IPS-18c (cell line): ENCODE measurements around the gene SLC39A11.
"Not testable (repeated sequence)": the region's sequence is repeated elsewhere in the genome, so short reads cannot be mapped to it uniquely, and the experiment has no call there.

Experiments used
- H3K4me3 ChIP-seq: 2 replicates; pipeline ENCODE4 v1.7.0; 2013; ENCODE audit warnings: low read depth, mild to moderate bottlenecking, low read length, moderate library complexity; ENCODE audit not compliant: insufficient read depth
- H3K9me3 ChIP-seq: one replicate; pipeline ENCODE4 v1.6.1; 2013; ENCODE audit warnings: mild to moderate bottlenecking, low read length, moderate library complexity; ENCODE audit not compliant: control insufficient read depth, insufficient read depth

Gene SLC39A11

DNA sequence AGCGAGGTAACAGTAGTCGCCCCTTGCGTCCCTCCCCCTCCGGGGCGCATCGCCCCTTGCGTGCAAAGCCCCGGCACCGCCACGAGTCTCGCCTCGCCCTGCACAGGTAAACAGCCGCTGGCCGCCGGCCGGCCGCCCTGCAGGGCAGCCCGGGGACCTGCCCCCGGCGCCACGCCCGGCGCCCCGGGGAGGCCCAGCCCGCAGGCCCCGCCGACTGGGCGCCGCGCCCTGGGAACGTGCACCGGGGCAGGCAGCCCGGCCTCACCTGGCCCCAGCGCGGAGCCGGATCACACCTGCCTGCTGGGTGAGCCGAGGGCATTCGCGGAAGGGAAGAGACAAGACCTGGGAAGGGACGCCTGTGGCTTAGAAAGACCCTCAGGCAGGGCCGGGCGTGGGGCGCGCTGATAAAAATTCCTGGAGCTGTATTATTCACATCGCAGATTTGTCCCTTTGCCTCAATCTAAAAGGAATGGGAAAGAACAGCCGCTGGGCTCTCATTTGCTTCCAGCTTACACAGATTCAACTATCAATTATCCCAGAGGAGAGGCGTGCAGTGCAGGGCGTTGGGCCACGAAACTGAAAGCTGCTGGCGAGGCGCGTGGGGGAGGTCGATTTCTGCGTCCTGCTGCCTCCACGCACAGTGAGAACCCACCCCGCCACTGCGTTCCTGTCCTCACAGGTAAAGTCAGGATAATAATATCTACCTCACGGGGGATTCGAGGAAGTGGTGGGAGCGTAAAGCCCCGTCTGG is 451.9 kb downstream of the SLC39A11 start:
- H3K9me3 ChIP-seq, result no peaks in the 10 kb centered on the region
- H3K4me3 ChIP-seq, result no peak overlapping the region

DNA sequence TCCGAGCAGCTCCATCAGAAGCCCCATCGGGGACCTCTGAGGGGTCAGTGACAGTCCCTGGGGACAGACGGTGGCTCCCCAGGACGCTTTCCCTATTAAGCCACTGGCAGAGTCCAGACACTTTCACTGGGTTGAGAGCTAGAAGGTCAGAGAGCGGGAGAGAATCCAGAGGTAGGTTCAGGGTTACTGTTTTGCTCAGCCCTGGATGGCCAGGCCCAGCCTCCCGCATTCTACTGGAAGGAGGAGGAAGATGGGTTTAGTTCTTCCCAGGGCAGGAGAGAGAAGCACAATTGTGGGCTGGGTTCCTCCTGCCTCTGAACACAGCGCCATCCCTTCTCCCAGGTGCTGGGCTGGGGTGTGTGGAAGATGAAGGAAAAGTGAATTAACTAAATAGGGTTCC is 452.8 kb downstream of the SLC39A11 start:
- H3K9me3 ChIP-seq, result no peaks in the 10 kb centered on the region
- no peak overlapping the region for H3K4me3 ChIP-seq

GRCh38 chr17:72638932-72639331 is 453.6 kb downstream of the SLC39A11 start:
- not testable (repeated sequence) for H3K9me3 ChIP-seq, H3K4me3 ChIP-seq

- Histone ChIP-seq H3K4me3 (no peak overlapping the region), H3K9me3 (no peaks in the 10 kb centered on the region)
Measured at GRCh38 chr17:72635034-72635635, 457.4 kb downstream of the SLC39A11 start.

DNA sequence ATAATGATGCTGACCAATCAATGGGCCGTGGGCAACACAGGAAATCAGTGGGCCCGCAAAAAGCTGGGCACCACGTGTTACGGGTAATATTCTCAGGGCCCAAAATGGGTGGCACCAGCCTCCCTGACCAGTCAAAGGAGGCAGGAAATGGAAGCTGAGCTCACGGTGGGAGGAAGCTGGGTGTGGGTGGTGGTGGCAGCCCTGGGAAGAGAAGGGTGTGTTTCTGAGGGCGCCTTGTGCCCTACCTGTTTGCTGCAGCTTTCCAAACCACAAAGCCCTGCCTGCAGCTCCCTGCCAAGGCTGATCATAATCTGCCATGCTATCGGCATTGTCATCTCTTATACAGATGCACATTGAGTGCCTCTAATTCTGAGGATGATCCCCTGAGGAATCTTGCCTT is 457.9 kb downstream of the SLC39A11 start:
- Histone ChIP-seq H3K4me3 (no peak overlapping the region), H3K9me3 (no peaks in the 10 kb centered on the region)

GRCh38 chr17:72631949-72632684 is 460.4 kb downstream of the SLC39A11 start:
- Histone ChIP-seq H3K4me3 (no peak overlapping the region), H3K9me3 (no peaks in the 10 kb centered on the region)

GRCh38 chr17:72631568-72631948 is 460.9 kb downstream of the SLC39A11 start:
- Histone ChIP-seq H3K4me3 (no peak overlapping the region), H3K9me3 (no peaks in the 10 kb centered on the region)

- Histone ChIP-seq H3K4me3 (no peak overlapping the region), H3K9me3 (no peaks in the 10 kb centered on the region)
Measured at GRCh38 chr17:72624652-72625051, 467.8 kb downstream of the SLC39A11 start.

DNA sequence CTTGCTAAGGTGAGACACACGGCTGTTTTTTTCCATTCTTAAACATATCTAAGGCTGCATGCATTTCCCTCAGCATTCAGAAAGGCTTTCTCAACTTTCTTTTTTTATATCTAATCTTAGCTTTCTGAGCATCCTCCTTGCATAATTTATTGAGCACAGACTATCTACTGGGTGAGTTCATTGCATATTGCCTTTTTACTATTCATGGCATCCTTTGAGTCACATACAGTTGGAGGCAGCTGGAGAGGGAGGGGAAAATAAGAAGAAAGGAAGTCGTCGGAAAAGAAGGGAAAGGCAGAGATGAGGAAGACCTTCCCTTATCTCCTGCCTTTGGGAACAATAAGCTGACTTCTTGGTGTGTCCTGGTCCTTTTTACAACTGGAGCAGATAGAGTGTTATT is 468.3 kb downstream of the SLC39A11 start:
- H3K9me3 ChIP-seq, result no peaks in the 10 kb centered on the region

DNA sequence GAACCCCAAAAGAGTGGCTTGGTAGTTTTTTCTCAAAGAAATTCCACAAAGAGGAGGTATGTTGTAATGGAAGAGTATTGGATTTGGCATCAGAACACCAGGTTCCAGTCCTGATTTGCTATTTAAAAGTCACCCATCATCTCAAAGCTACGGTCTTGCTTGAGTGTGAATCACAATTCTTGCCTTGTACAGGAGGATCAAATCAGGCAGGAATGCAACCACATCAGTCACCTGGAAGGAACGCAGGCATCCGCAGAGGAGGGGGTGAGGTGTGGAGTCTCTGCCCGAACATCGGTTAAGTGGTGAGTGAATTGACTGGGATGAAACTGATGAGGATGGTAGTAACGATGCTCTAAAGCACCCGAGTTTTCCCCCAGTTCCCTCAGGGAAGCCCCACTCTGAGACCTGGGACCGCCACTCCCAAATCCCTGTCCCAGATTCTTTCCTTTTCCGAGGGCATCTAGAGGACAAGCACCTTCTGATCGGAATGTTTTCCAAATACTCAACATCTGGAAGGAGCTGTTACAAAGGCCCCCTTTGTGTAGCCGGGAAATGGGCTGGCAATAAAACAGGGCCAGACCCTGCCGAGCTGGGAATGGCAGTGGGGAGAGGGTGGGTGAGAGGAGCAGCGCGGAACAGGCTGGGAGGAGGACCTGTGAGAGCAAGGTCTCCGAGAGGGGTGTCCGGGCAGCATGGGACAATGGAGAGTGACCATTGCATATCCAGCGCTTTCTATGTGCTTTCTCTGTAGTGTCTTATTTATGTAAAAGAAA is 469.6 kb downstream of the SLC39A11 start:
- no peak overlapping the region; the same call in 1 of the 2 replicates for H3K4me3 ChIP-seq
- no peaks in the 10 kb centered on the region for H3K9me3 ChIP-seq

More for the DNA sequence above, 468.3 kb downstream of the SLC39A11 start:
- no peak overlapping the region for H3K4me3 ChIP-seq

DNA sequence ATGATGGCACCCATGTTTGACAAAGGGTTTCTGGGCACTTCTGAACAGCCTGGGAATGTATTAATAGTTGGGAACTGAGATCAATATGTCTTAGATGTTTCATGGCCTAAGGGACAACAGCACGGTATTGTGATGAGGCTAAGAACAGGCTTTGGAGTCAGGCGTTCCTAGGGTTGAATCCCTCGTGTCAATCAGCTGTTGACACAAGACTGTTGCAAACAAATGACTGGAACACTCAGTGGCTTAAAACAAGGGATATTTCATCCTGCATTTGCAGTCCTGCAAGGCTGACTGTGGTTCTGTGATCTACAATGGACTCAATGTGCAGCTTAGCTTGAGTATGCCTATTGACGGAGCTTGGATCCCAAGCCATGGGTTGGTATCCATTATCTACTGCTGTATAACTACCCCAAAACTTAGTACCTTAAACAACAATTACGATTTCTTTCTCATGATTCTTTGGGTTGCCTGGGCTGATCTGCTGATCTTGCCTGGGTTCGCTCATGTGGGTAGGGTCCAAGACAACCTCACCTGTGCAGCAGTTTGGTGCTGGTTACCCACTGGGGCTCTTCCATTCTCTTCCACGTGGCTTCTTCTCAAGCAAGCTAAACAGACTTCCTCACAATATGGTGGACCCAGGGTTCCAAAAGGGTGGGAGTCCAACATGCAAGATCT is 472.4 kb downstream of the SLC39A11 start:
- Histone ChIP-seq H3K9me3 (no peaks in the 10 kb centered on the region), H3K4me3 (no peak overlapping the region)

DNA sequence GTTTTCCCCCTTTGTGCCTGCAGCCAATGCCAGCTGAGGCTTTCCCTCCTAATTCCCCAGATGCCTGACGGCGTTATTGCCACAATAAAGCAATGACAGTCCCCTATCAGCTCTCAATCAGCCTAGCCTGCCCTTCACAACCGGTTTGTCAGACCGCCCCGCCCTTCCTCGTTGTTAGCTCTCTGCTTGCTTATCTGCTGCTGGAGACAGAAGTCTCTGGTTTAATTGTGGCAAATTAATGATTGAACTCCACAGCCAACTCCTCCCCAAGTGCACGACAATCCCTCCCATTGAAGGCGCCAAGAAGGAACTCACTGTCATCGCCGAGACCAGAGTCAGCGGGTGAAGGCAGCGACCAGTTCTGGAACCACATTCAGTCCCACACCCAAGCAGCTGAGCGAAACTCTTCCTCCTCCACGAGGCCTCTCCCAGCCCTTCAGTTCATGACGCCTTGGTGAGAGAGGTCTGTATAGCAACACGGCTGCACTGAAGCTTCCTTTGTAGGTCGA is 474.4 kb downstream of the SLC39A11 start:
- Histone ChIP-seq H3K4me3 (no peak overlapping the region), H3K9me3 (no peaks in the 10 kb centered on the region)

- H3K4me3 ChIP-seq, result no peak overlapping the region
Measured at GRCh38 chr17:72617557-72617956, 474.9 kb downstream of the SLC39A11 start.

GRCh38 chr17:72616447-72616846 is 476.0 kb downstream of the SLC39A11 start:
- H3K9me3 ChIP-seq, result no peaks in the 10 kb centered on the region
- H3K4me3 ChIP-seq, result no peak overlapping the region

More at GRCh38 chr17:72617557-72617956, 474.9 kb downstream of the SLC39A11 start:
- no peaks in the 10 kb centered on the region for H3K9me3 ChIP-seq

DNA sequence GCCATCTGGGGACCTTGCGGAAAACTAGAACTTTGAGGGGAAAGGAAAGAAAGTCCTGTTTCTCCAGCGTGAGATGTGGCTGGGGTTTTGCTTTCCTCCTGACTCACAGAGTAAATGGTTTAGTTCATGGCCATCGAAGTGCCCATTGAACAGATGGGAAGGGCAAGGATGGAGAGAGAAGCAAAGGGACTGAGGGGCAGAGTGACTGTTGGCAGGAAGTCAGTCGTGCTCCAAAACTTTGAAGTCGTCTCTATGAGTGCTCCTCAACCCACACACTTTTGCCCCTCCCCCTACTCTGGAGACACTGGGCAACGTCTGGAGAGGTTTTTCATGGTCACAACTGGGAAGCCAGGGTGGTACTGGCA is 476.9 kb downstream of the SLC39A11 start:
- no peak overlapping the region for H3K4me3 ChIP-seq

GRCh38 chr17:72614871-72615626 is 477.4 kb downstream of the SLC39A11 start:
- Histone ChIP-seq H3K4me3 (no peak overlapping the region), H3K9me3 (no peaks in the 10 kb centered on the region)

More for the DNA sequence above, 476.9 kb downstream of the SLC39A11 start:
- H3K9me3 ChIP-seq, result no peaks in the 10 kb centered on the region
